Caco-2 (cell line): Measurements from ENCODE around the gene WNK4. TPM values are rescaled to one million over a fixed set of nuclear protein-coding genes. Genes with fewer than 3 reads are reported as not detected.

Experiments
- BruUV-seq: library from RNA; stranded (reverse); fragments of 400-500 nt; replicated peaks from 2 replicates; lab custom pipeline; 2021; lab: Mats Ljungman, UMichigan
- CTCF ChIA-PET: fragments of 300-600 bp; sonication (Branson Sonifier 250); formaldehyde crosslinking; loops from one replicate; lab custom pipeline; 2022; ENCODE audit warnings: antibody characterized with exemption; lab: Charles Lee
- POLR2A ChIA-PET: fragments of 300-600 bp; sonication (Branson Sonifier 250); formaldehyde crosslinking; loops from one replicate; lab custom pipeline; 2022; ENCODE audit warnings: antibody characterized with exemption; lab: Charles Lee
- DNase-seq, 2 experiments: peaks; one replicate each; pipeline versions ENCODE4 v3.0.0 to v3.0.0-alpha.2; 2020 to 2022
- H3K27me3 ChIP-seq: replicated peaks from 2 replicates; pipeline ENCODE4 v1.6.0; 2011; ENCODE audit warnings: low read length; ENCODE audit not compliant: control insufficient read depth, insufficient read depth
- H3K36me3 ChIP-seq: 2 replicates; pipeline ENCODE4 v1.5.1; 2011; ENCODE audit warnings: low read length; ENCODE audit not compliant: control insufficient read depth, insufficient read depth
- H3K4me1 ChIP-seq: fragments of 250-450 bp; sonication (Bioruptor Pico); 2 replicates; pipeline ENCODE4 v1.5.1; 2020; ENCODE audit warnings: mild to moderate bottlenecking
- H3K4me3 ChIP-seq: 2 replicates; pipeline ENCODE4 v1.5.1; 2011; ENCODE audit warnings: low read depth, mild to moderate bottlenecking, control low read depth, low read length
- H3K9me3 ChIP-seq: fragments of 250-450 bp; sonication (Bioruptor Pico); 2 replicates; pipeline ENCODE4 v1.5.1; 2020; ENCODE audit warnings: mild to moderate bottlenecking, moderate library complexity
- H3K27ac Mint-ChIP-seq: one replicate; pipeline ENCODE4 v1.8.0; 2022; ENCODE audit warnings: mixed read lengths; ENCODE audit not compliant: unreplicated experiment
- H3K27me3 Mint-ChIP-seq: one replicate; pipeline ENCODE4 v1.8.0; 2022; ENCODE audit warnings: mixed read lengths; ENCODE audit not compliant: insufficient read depth, unreplicated experiment
- H3K36me3 Mint-ChIP-seq: one replicate; pipeline ENCODE4 v1.8.0; 2022; ENCODE audit warnings: mild to moderate bottlenecking, mixed read lengths; ENCODE audit not compliant: insufficient read depth, unreplicated experiment
- H3K4me1 Mint-ChIP-seq: one replicate; pipeline ENCODE4 v1.8.0; 2022; ENCODE audit warnings: low read depth, mixed read lengths; ENCODE audit not compliant: unreplicated experiment
- H3K4me3 Mint-ChIP-seq: one replicate; pipeline ENCODE4 v1.8.0; 2022; ENCODE audit warnings: mild to moderate bottlenecking, moderate library complexity, mixed read lengths; ENCODE audit not compliant: unreplicated experiment
- H3K9me3 Mint-ChIP-seq: one replicate; pipeline ENCODE4 v1.8.0; 2022; ENCODE audit warnings: mixed read lengths; ENCODE audit not compliant: unreplicated experiment
- intact Hi-C: fragments of 100-400 bp; cut with micrococcal nuclease; formaldehyde crosslinking; loops from one replicate; pipeline ENCODE4 v1.10.0; 2022; ENCODE audit not compliant: unreplicated experiment
- total RNA-seq: library from RNA; stranded (reverse); gene quantifications from 2 replicates; pipeline ENCODE4 v1.2.3, GENCODE V29; 2022
- TF ChIP-seq, protein P1 (sequence below), 2 experiments: fragments of 200-600 bp in 1 of 2; IDR thresholded peaks; 1 replicate in 1 of 2; 2 replicates in 1 of 2; pipeline versions ENCODE4 v1.5.1 to v1.8.0; 2011 to 2022; ENCODE audit warnings: antibody characterized with exemption in 1 of 2, control low read depth in 1 of 2, inconsistent platforms in 1 of 2, low read depth in 1 of 2, low read length in 1 of 2, mild to moderate bottlenecking in 1 of 2, moderate library complexity in 1 of 2; ENCODE audit not compliant: insufficient read depth in 1 of 2, severe bottlenecking in 1 of 2, unreplicated experiment in 1 of 2

The WNK4 gene
- total RNA-seq, 1 experiment from 2014 or later = 4.1 TPM

GRCh38 chr17:42744806-42745617 is 35.4 kb upstream of the WNK4 start, which contains the start of gene EZH1:
Gene EZH1, minus strand, starts transcription at chr17:42745040. Its CDS starts 16,099 bp downstream, at chr17:42728941.
- H3K27ac Mint-ChIP-seq = peak within 1 kb of the TSS; percentile 64
- peak within 1 kb of the TSS; percentile 92 for H3K4me3 Mint-ChIP-seq
- Histone ChIP-seq H3K9me3 (no peaks in the 10 kb centered on the region), H3K36me3 (no peaks in the 10 kb centered on the region), H3K4me3 (peak within 1 kb of the TSS; percentile 63), H3K27me3 (no peaks in the 10 kb centered on the region), H3K4me1 (peaks cover 23% of the 10 kb centered on the region)
- peaks cover 3% of the 10 kb centered on the region for H3K27me3 Mint-ChIP-seq
- CTCF ChIA-PET = interaction anchor here (0.7 kb wide), 1 partner anchor 19 kb away, joined by 3 read pairs; no protein-coding TSS in a partner anchor
- BruUV-seq = TSS peak; percentile 93
- H3K36me3 Mint-ChIP-seq = peaks cover 13% of the 10 kb centered on the region
- POLR2A ChIA-PET = interaction anchor here (1.6 kb wide), 1 partner anchor 136 kb away, joined by 6 read pairs; the partner anchor contains the start of genes RETREG3 and TUBG1
- TF ChIP-seq, protein P1, sequence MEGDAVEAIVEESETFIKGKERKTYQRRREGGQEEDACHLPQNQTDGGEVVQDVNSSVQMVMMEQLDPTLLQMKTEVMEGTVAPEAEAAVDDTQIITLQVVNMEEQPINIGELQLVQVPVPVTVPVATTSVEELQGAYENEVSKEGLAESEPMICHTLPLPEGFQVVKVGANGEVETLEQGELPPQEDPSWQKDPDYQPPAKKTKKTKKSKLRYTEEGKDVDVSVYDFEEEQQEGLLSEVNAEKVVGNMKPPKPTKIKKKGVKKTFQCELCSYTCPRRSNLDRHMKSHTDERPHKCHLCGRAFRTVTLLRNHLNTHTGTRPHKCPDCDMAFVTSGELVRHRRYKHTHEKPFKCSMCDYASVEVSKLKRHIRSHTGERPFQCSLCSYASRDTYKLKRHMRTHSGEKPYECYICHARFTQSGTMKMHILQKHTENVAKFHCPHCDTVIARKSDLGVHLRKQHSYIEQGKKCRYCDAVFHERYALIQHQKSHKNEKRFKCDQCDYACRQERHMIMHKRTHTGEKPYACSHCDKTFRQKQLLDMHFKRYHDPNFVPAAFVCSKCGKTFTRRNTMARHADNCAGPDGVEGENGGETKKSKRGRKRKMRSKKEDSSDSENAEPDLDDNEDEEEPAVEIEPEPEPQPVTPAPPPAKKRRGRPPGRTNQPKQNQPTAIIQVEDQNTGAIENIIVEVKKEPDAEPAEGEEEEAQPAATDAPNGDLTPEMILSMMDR (IDR thresholded peaks at IDR 0.05; ENCODE audit: insufficient read depth in 1 of 2, low read depth in 1 of 2, low read length in 1 of 2, severe bottlenecking in 1 of 2, unreplicated experiment in 1 of 2) = no peak
- no peaks in the 10 kb centered on the region for H3K9me3 Mint-ChIP-seq
- DNase-seq = peak; percentile 93 to 97
- intact Hi-C loops = loop anchor here (1.0 kb wide), 1 partner anchor 18 kb away; no protein-coding TSS in a partner anchor
- peaks cover 39% of the 10 kb centered on the region for H3K4me1 Mint-ChIP-seq

GRCh38 chr17:42748202-42748907 is 32.1 kb upstream of the WNK4 start:
- Histone ChIP-seq H3K4me3 (no peak overlapping the region), H3K27me3 (no peaks in the 10 kb centered on the region), H3K36me3 (no peaks in the 10 kb centered on the region), H3K4me1 (peaks cover 8% of the 10 kb centered on the region; the same call in 1 of the 2 replicates), H3K9me3 (no peaks in the 10 kb centered on the region)
- no peak overlapping the region for H3K27ac Mint-ChIP-seq
- H3K4me3 Mint-ChIP-seq = no peak overlapping the region
- peaks cover 24% of the 10 kb centered on the region for H3K4me1 Mint-ChIP-seq
- H3K36me3 Mint-ChIP-seq = peaks cover 13% of the 10 kb centered on the region
- no peaks in the 10 kb centered on the region for H3K9me3 Mint-ChIP-seq
- BruUV-seq = no TSS peak
- intact Hi-C loops = no loop called here
- ChIA-PET POLR2A (no interaction called here), CTCF (interaction anchor here (1.0 to 2.7 kb wide), 2 partner anchors 15 to 170 kb away, joined by 3 to 10 read pairs; no protein-coding TSS in a partner anchor)
- peaks cover 3% of the 10 kb centered on the region for H3K27me3 Mint-ChIP-seq
- no peak for DNase-seq
- TF ChIP-seq, protein P1 (IDR thresholded peaks at IDR 0.05; ENCODE audit: insufficient read depth in 1 of 2, low read depth in 1 of 2, low read length in 1 of 2, severe bottlenecking in 1 of 2, unreplicated experiment in 1 of 2) = no peak
